ENCODE measurements around the gene PRKN.

DNA sequence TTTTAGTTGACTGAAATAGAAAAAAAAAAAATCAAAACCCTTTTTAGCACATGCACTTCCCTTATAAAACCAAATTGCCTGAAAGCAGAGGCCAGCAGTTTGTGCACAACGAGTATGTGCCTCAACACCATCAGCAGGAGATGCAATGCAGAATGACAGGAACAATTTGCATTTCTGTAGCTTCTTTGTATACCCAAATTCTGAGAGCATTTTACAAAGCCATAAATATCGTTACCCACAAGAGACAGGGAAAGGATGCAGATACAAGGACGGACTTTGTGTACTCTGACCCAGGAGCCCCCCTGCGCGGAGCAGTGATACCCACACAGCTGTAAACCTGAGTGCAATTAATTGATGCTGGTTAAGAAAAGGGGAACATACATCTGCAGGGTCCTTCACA lies 285.6 kb downstream of the PRKN start:
- TF ChIP-seq EZH2phosphoT487 (IDR thresholded peaks at IDR 0.05; ENCODE audit: low read length) = no peak
- TF ChIP-seq, protein P1, sequence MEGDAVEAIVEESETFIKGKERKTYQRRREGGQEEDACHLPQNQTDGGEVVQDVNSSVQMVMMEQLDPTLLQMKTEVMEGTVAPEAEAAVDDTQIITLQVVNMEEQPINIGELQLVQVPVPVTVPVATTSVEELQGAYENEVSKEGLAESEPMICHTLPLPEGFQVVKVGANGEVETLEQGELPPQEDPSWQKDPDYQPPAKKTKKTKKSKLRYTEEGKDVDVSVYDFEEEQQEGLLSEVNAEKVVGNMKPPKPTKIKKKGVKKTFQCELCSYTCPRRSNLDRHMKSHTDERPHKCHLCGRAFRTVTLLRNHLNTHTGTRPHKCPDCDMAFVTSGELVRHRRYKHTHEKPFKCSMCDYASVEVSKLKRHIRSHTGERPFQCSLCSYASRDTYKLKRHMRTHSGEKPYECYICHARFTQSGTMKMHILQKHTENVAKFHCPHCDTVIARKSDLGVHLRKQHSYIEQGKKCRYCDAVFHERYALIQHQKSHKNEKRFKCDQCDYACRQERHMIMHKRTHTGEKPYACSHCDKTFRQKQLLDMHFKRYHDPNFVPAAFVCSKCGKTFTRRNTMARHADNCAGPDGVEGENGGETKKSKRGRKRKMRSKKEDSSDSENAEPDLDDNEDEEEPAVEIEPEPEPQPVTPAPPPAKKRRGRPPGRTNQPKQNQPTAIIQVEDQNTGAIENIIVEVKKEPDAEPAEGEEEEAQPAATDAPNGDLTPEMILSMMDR (IDR thresholded peaks at IDR 0.05; ENCODE audit: low read length) = no peak
